Upper lobe of left lung (tissue), 4 donors: Measurements from ENCODE around the gene SYVN1.

Experiments used
- CTCF ChIP-seq, 6 experiments: fragments of 450-650 bp in 4 of 6; fragments of 200-600 bp in 2 of 6; sonication (generic) in 2 of 6; IDR thresholded peaks; one replicate each; pipeline ENCODE4 v1.5.1; 2016 to 2019; ENCODE audit warnings: antibody characterized with exemption in 6 of 6
- EP300 ChIP-seq, 4 donors: sonication (generic); formaldehyde crosslinking; IDR thresholded peaks; one replicate each; pipeline ENCODE4 v1.5.1; 2017; ENCODE audit warnings: antibody characterized with exemption in 4 of 4, control low read depth in 2 of 4
- POLR2A ChIP-seq, 4 donors: fragments of 450-650 bp; IDR thresholded peaks; one replicate each; pipeline ENCODE4 v1.5.1; 2016 to 2017; ENCODE audit warnings: antibody characterized with exemption in 4 of 4, mild to moderate bottlenecking in 2 of 4

- TF ChIP-seq CTCF (IDR thresholded peaks at IDR 0.05) (no peak), POLR2A (IDR thresholded peaks at IDR 0.05) (no peak), EP300 (IDR thresholded peaks at IDR 0.05) (no peak)
Observed at GRCh38 chr11:65129649-65130441, 4.5 kb downstream of the SYVN1 start.
